ENCODE results near the gene TOMT. TPM values are rescaled to one million over a fixed set of nuclear protein-coding genes. Genes with fewer than 3 reads are reported as not detected.

The TOMT gene
- total RNA-seq, 1 experiment from 2014 or later = 0.31 TPM

Small RNA genes within 50 kb of the gene (small RNA-seq; reads per million reads assigned to genes)
- not detected for gene MIR3165

Other genes with a start within 250 kb of the TOMT start
- gene DEFB131B, start 227.5 kb upstream of the TOMT start, total RNA-seq (2014; rRNA removed; shearing (Covaris generic)) = not detected in 2 replicates
- 4.8 and 4.9 TPM in 2 replicates for gene XNDC1N, start 177.3 kb upstream of the TOMT start, total RNA-seq (2014; rRNA removed; shearing (Covaris generic))
- 22.7 and 32.7 TPM in 2 replicates for gene RNF121, start 176.9 kb upstream of the TOMT start, total RNA-seq (2014; rRNA removed; shearing (Covaris generic))
- 1.0 and 1.8 TPM in 2 replicates for gene IL18BP, start 107.0 kb upstream of the TOMT start, total RNA-seq (2014; rRNA removed; shearing (Covaris generic))
- gene NUMA1, start 25.4 kb upstream of the TOMT start, total RNA-seq (2014; rRNA removed; shearing (Covaris generic)) = 96.8 and 104 TPM in 2 replicates
- gene LRRC51, start 25.1 kb upstream of the TOMT start, total RNA-seq (2014; rRNA removed; shearing (Covaris generic)) = 10.8 and 11.1 TPM in 2 replicates
- gene LAMTOR1, start 2.6 kb upstream of the TOMT start, total RNA-seq (2014; rRNA removed; shearing (Covaris generic)) = 177 and 212 TPM in 2 replicates
- gene ANAPC15, start 6.8 kb downstream of the TOMT start, total RNA-seq (2014; rRNA removed; shearing (Covaris generic)) = 70.7 and 81.5 TPM in 2 replicates
- 0.16 TPM in 1 of 2 replicates, not detected in the other for gene FOLR3, start 29.8 kb downstream of the TOMT start, total RNA-seq (2014; rRNA removed; shearing (Covaris generic))
- gene FOLR1, start 86.2 kb downstream of the TOMT start, total RNA-seq (2014; rRNA removed; shearing (Covaris generic)) = 0.17 TPM in 1 of 2 replicates, not detected in the other
- not detected in 2 replicates for gene FOLR2, start 110.9 kb downstream of the TOMT start, total RNA-seq (2014; rRNA removed; shearing (Covaris generic))
- 64.7 and 68.8 TPM in 2 replicates for gene INPPL1, start 118.8 kb downstream of the TOMT start, total RNA-seq (2014; rRNA removed; shearing (Covaris generic))
- not detected in 2 replicates for gene PHOX2A, start 138.3 kb downstream of the TOMT start, total RNA-seq (2014; rRNA removed; shearing (Covaris generic))